Neural progenitor cell (in vitro differentiated cells): ENCODE results near the gene LHX4.

ENCODE experiments used
- CTCF ChIP-seq: fragments of 200-600 bp; sonication (generic); IDR thresholded peaks from 2 replicates; pipeline ENCODE4 v1.5.1; 2017; ENCODE audit warnings: antibody characterized with exemption, mild to moderate bottlenecking
- EZH2phosphoT487 ChIP-seq: fragments of 200-600 bp; sonication (generic); IDR thresholded peaks from 2 replicates; pipeline ENCODE4 v1.6.1; 2017; ENCODE audit warnings: antibody characterized with exemption

- TF ChIP-seq CTCF (peak; percentile 36), EZH2phosphoT487 (no peak)
Observed at GRCh38 chr1:180269645-180270529, 39.8 kb downstream of the LHX4 start.
